GM20000 (cell line): ENCODE data around the gene ADCY4.
A peak's percentile ranks its signal among the peaks of the same experiment; 100 is the strongest.

Source experiments
- DNase-seq: peaks from one replicate; pipeline ENCODE4 v3.0.0; 2012; ENCODE audit warnings: low spot score
- CTCF ChIP-seq: IDR thresholded peaks from 2 replicates; pipeline ENCODE4 v1.5.1; 2012; ENCODE audit warnings: mild to moderate bottlenecking, control low read depth; ENCODE audit errors: extremely low read depth, missing control alignments

The ADCY4 gene

GRCh38 chr14:24310265-24310645 is 24.6 kb downstream of the ADCY4 start:
- no peak for TF ChIP-seq CTCF
- DNase-seq = no peak

GRCh38 chr14:24309538-24310264 is 25.2 kb downstream of the ADCY4 start, which contains the start of gene LTB4R2:
Gene LTB4R2, plus strand, starts transcription at chr14:24310140. Its CDS starts 525 bp downstream, at chr14:24310665.
- DNase-seq = no peak
- no peak for TF ChIP-seq CTCF

- DNase-seq = no peak
- TF ChIP-seq CTCF = no peak
Observed at GRCh38 chr14:24308342-24309124, 26.3 kb downstream of the ADCY4 start.

GRCh38 chr14:24307575-24308341 is 27.1 kb downstream of the ADCY4 start, which contains the start of gene CIDEB:
Gene CIDEB, minus strand, starts transcription at chr14:24307977. Its CDS starts 119 bp downstream, at chr14:24307858.
- peak; percentile 79 for DNase-seq
- TF ChIP-seq CTCF = peak; percentile 91

- no peak for DNase-seq
- TF ChIP-seq CTCF = no peak
Observed at GRCh38 chr14:24307156-24307574, 27.7 kb downstream of the ADCY4 start.

GRCh38 chr14:24304019-24304387 is 30.9 kb downstream of the ADCY4 start:
- DNase-seq = no peak
- no peak for TF ChIP-seq CTCF
